CD14-positive monocyte (primary cell): ENCODE results near the gene IL7R. TPM values are rescaled to one million over a fixed set of nuclear protein-coding genes. Genes with fewer than 3 reads are reported as not detected.
A peak's percentile ranks its signal among the peaks of the same experiment; 100 is the strongest.

Experiments used
- DNase-seq, 3 donors: peaks; one replicate each; pipeline ENCODE4 v3.0.0-alpha.2; 2011 to 2022
- H2AFZ ChIP-seq: 2 replicates; pipeline ENCODE4 v1.6.0; 2012; ENCODE audit warnings: mild to moderate bottlenecking, low read depth, low read length, inconsistent platforms; ENCODE audit not compliant: insufficient read depth, poor library complexity, severe bottlenecking
- H3K27ac ChIP-seq, 2 donors: 1 replicate in 1 of 2; 2 replicates in 1 of 2; pipeline ENCODE4 v1.5.1; 2012 to 2013; ENCODE audit warnings: low read length in 2 of 2, control low read depth in 1 of 2, inconsistent platforms in 1 of 2, low read depth in 1 of 2, mild to moderate bottlenecking in 1 of 2
- H3K27me3 ChIP-seq, 2 donors: one replicate each; pipeline versions ENCODE4 v1.6.0 to v1.6.1; 2011 to 2013; ENCODE audit warnings: low read length in 2 of 2; ENCODE audit not compliant: control insufficient read depth in 2 of 2, insufficient read depth in 2 of 2
- H3K36me3 ChIP-seq, 2 donors: replicated peaks in 1 of 2; 1 replicate in 1 of 2; 2 replicates in 1 of 2; pipeline versions ENCODE4 v1.5.1 to v1.6.1; 2012 to 2013; ENCODE audit warnings: low read length in 2 of 2, control low read depth in 1 of 2, inconsistent platforms in 1 of 2, mild to moderate bottlenecking in 1 of 2; ENCODE audit not compliant: insufficient read depth in 2 of 2, control insufficient read depth in 1 of 2
- H3K4me1 ChIP-seq, 2 donors: 1 replicate in 1 of 2; 2 replicates in 1 of 2; pipeline versions ENCODE4 v1.5.1 to v1.6.1; 2012 to 2013; ENCODE audit warnings: low read length in 2 of 2, control low read depth in 1 of 2, inconsistent platforms in 1 of 2, mild to moderate bottlenecking in 1 of 2, moderate library complexity in 1 of 2; ENCODE audit not compliant: insufficient read depth in 2 of 2, control insufficient read depth in 1 of 2
- H3K4me2 ChIP-seq: replicated peaks from 2 replicates; pipeline ENCODE3; 2012; ENCODE audit warnings: low read length, moderate library complexity, mild to moderate bottlenecking; ENCODE audit not compliant: poor library complexity, severe bottlenecking; ENCODE audit errors: extremely low read depth
- H3K4me3 ChIP-seq, 3 experiments: fragments of 200-600 bp in 1 of 3; sonication (generic) in 1 of 3; replicated peaks in 1 of 3; 1 replicate in 2 of 3; 2 replicates in 1 of 3; pipeline ENCODE4 v1.5.1; 2011 to 2013; ENCODE audit warnings: low read length in 3 of 3, mild to moderate bottlenecking in 3 of 3, control low read depth in 2 of 3, low read depth in 2 of 3, inconsistent platforms in 1 of 3, moderate library complexity in 1 of 3
- H3K79me2 ChIP-seq: 2 replicates; pipeline ENCODE4 v1.6.0; 2012; ENCODE audit warnings: mild to moderate bottlenecking, control low read depth, inconsistent platforms, low read length, moderate library complexity; ENCODE audit not compliant: insufficient read depth
- H3K9ac ChIP-seq: 2 replicates; pipeline ENCODE4 v1.6.0; 2017; ENCODE audit warnings: low read length, mild to moderate bottlenecking; ENCODE audit not compliant: insufficient read depth, poor library complexity, severe bottlenecking
- H3K9me3 ChIP-seq, 2 donors: replicated peaks in 1 of 2; 1 replicate in 1 of 2; 2 replicates in 1 of 2; pipeline versions ENCODE4 v1.5.1 to v1.6.1; 2012 to 2013; ENCODE audit warnings: low read length in 2 of 2, control low read depth in 1 of 2; ENCODE audit not compliant: control insufficient read depth in 1 of 2, insufficient read depth in 1 of 2
- H4K20me1 ChIP-seq: 2 replicates; pipeline ENCODE4 v1.6.0; 2012; ENCODE audit warnings: mild to moderate bottlenecking, low read length, control low read depth, moderate library complexity; ENCODE audit not compliant: insufficient read depth
- H3K27ac Mint-ChIP-seq, 7 donors: one replicate each; pipeline ENCODE4 v1.8.0; 2020; ENCODE audit warnings: mild to moderate bottlenecking in 7 of 7, mixed read lengths in 7 of 7, moderate library complexity in 6 of 7, inconsistent platforms in 2 of 7
- H3K27me3 Mint-ChIP-seq, 3 donors: one replicate each; pipeline ENCODE4 v1.8.0; 2021 to 2022; ENCODE audit warnings: low read depth in 3 of 3, mild to moderate bottlenecking in 3 of 3, mixed read lengths in 3 of 3, moderate library complexity in 3 of 3, inconsistent platforms in 1 of 3
- H3K36me3 Mint-ChIP-seq, 2 donors: one replicate each; pipeline ENCODE4 v1.8.0; 2020; ENCODE audit warnings: mixed read lengths in 2 of 2, inconsistent platforms in 1 of 2, mild to moderate bottlenecking in 1 of 2
- H3K4me1 Mint-ChIP-seq: one replicate; pipeline ENCODE4 v1.8.0; 2020; ENCODE audit warnings: mild to moderate bottlenecking, mixed read lengths
- H3K4me3 Mint-ChIP-seq, 2 donors: one replicate each; pipeline ENCODE4 v1.8.0; 2020; ENCODE audit warnings: mild to moderate bottlenecking in 2 of 2, mixed read lengths in 2 of 2, moderate library complexity in 1 of 2
- H3K9me3 Mint-ChIP-seq, 7 donors: one replicate each; pipeline ENCODE4 v1.8.0; 2020 to 2022; ENCODE audit warnings: mixed read lengths in 7 of 7, mild to moderate bottlenecking in 6 of 7, moderate library complexity in 6 of 7, inconsistent platforms in 2 of 7
- CTCF ChIP-seq: fragments of 200-600 bp; IDR thresholded peaks from one replicate; pipeline ENCODE4 v1.8.0; 2022; ENCODE audit warnings: antibody characterized with exemption, mild to moderate bottlenecking
- WGBS: methylation state at CpG from one replicate; pipeline ENCODE4 v1.1.5; 2013; ENCODE audit warnings: missing lambda C conversion rate; ENCODE audit not compliant: insufficient coverage; 5-methylcytosine and 5-hydroxymethylcytosine counted together
- intact Hi-C, 2 donors: fragments of 100-400 bp; cut with micrococcal nuclease; formaldehyde crosslinking; loops; one replicate each; pipeline versions ENCODE4 v1.15.0 to v1.15.1; 2023
- polyA plus RNA-seq, 3 donors: library from polyadenylated mRNA; depleted of rRNA in 1 of 3; unstranded in 2 of 3; stranded (reverse) in 1 of 3; fragments of 300-500 nt in 2 of 3; fragments of >200 nt in 1 of 3; fragmentation: Illumina TruSeq in 2 of 3; gene quantifications; 1 replicate in 2 of 3; 2 replicates in 1 of 3; pipeline ENCODE4 v1.2.3, GENCODE V29; 2012 to 2021
- small RNA-seq: library from RNA; depleted of rRNA; stranded (forward); fragments of <200 nt; gene quantifications from one replicate; pipeline ENCODE3, GENCODE V24; 2012; ENCODE audit warnings: low read depth; ENCODE audit not compliant: insufficient read length

IL7R gene
- polyA plus RNA-seq, 3 donors, result 0.12 to 1.9 (median 1.1) TPM

GRCh38 chr5:35924950-35925722 is 68.4 kb downstream of the IL7R start:
- Histone ChIP-seq H3K9ac (peak overlapping the region; percentile 30), H3K27me3 (no peaks in the 10 kb centered on the region), H4K20me1 (no peaks in the 10 kb centered on the region), H3K9me3 (no peaks in the 10 kb centered on the region), H3K27ac (no peak overlapping the region), H3K4me1 (peaks cover 12 to 17% of the 10 kb centered on the region in 2 donors), H3K36me3 (no peaks in the 10 kb centered on the region), H3K4me3 (peak overlapping the region in 2 of 3 experiments; percentile 15 to 72), H2AFZ (peak overlapping the region; percentile 86), H3K4me2 (peak overlapping the region; percentile 78), H3K79me2 (no peaks in the 10 kb centered on the region)
- peak; percentile 15 to 39 (median 22) for DNase-seq
- H3K36me3 Mint-ChIP-seq, result no peaks in the 10 kb centered on the region
- peak overlapping the region; percentile 77 to 88 for H3K4me3 Mint-ChIP-seq
- peaks cover 22% of the 10 kb centered on the region for H3K4me1 Mint-ChIP-seq
- peaks cover 5 to 8% (median 6%) of the 10 kb centered on the region in 3 donors for H3K27me3 Mint-ChIP-seq
- peak; percentile 65 for TF ChIP-seq CTCF
- intact Hi-C loops, result loop anchor here (5.0 kb wide), 2 partner anchors 143 to 833 kb away; no protein-coding TSS in a partner anchor
- peak overlapping the region in 2 of 7 donors; percentile 56 to 81 for H3K27ac Mint-ChIP-seq
- peaks cover 0 to 2% (median 0%) of the 10 kb centered on the region in 7 donors for H3K9me3 Mint-ChIP-seq
- 2% methylated on average over 19 of the region's 21 CpGs for WGBS

DNA sequence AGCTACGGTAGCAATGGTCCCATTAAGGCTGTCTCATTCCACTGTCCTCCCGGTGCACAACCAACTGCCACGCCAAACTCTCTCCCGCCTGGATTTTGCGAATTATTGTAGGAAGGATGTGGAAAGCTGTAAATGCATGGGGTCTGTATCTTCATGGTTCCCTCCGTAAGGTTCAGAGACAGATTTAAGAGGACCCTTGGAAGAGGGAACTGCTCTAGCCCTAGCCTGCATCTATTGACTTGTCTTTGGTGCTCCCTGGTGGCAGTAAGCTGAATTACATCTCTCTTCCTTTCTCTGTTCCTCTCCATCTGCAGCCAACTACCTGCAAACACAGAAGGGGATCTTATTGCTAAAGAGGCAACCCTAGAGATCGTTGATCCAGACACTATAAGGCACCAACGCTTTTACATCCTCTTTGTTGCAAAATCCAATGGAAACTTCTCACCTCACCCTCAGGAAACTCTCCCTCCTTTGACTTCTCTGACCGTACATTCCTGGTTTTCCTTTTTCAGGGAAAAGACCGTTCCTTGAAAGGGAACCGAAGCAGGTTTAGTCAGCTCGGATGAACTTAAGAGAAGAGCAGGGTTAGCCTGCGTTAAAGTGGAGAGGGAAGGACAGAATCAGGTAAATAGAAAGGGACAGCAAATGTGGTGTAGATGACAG is 69.8 kb downstream of the IL7R start:
- peaks cover 0 to 2% (median 0%) of the 10 kb centered on the region in 7 donors for H3K9me3 Mint-ChIP-seq
- H3K4me3 Mint-ChIP-seq, result peak overlapping the region in 1 of 2 donors; percentile 88
- WGBS, result 47% methylated on average over 8 of the region's 13 CpGs
- peak overlapping the region; percentile 31 for H2AFZ ChIP-seq
- H3K4me1 ChIP-seq, result peaks cover 12 to 17% of the 10 kb centered on the region in 2 donors
- peak overlapping the region; percentile 19 for H3K4me2 ChIP-seq
- no peaks in the 10 kb centered on the region for H4K20me1 ChIP-seq
- intact Hi-C loops, result loop anchor here (1.0 to 5.0 kb wide), 3 partner anchors 144 to 834 kb away; no protein-coding TSS in a partner anchor
- H3K79me2 ChIP-seq, result no peaks in the 10 kb centered on the region
- no peaks in the 10 kb centered on the region for H3K36me3 Mint-ChIP-seq
- H3K27me3 ChIP-seq, result no peaks in the 10 kb centered on the region
- H3K4me3 ChIP-seq, result no peak overlapping the region
- H3K4me1 Mint-ChIP-seq, result peaks cover 22% of the 10 kb centered on the region
- DNase-seq, result peak; percentile 34 to 59 (median 51)
- H3K27ac ChIP-seq, result no peak overlapping the region
- H3K27ac Mint-ChIP-seq, result no peak overlapping the region
- peaks cover 6 to 8% (median 7%) of the 10 kb centered on the region in 3 donors for H3K27me3 Mint-ChIP-seq
- no peaks in the 10 kb centered on the region for H3K9me3 ChIP-seq
- no peak overlapping the region for H3K9ac ChIP-seq
- TF ChIP-seq CTCF, result peak; percentile 92
- H3K36me3 ChIP-seq, result no peaks in the 10 kb centered on the region

Small RNA genes within 50 kb of the gene (small RNA-seq; reads per million reads assigned to genes)
- gene AC112204.1, result not detected

Other genes with a start within 250 kb of the IL7R start
- gene SPEF2, start 239.0 kb upstream of the IL7R start, polyA plus RNA-seq, result under 1 TPM; 0.46 to 0.96 (median 0.48) TPM
- not detected for gene CAPSL, start 81.7 kb downstream of the IL7R start, polyA plus RNA-seq
- gene UGT3A1, start 134.5 kb downstream of the IL7R start, polyA plus RNA-seq, result not detected
- gene UGT3A2, start 210.0 kb downstream of the IL7R start, polyA plus RNA-seq, result not detected